Fibroblast of skin of right biceps (primary cell): Measurements from ENCODE around the gene PITPNC1.
"Not testable (repeated sequence)": the region's sequence is repeated elsewhere in the genome, so short reads cannot be mapped to it uniquely, and the experiment has no call there.

Experiments used
- DNase-seq: peaks from one replicate; pipeline ENCODE4 v3.0.0-alpha.2; 2013

Gene PITPNC1

GRCh38 chr17:67401598-67402504, 24.8 kb downstream of the PITPNC1 start:
- DNase-seq: no peak

GRCh38 chr17:67403065-67403464, 26.0 kb downstream of the PITPNC1 start:
- no peak for DNase-seq

GRCh38 chr17:67403483-67403882, 26.4 kb downstream of the PITPNC1 start:
- no peak for DNase-seq

- DNase-seq: not testable (repeated sequence)
Measured at GRCh38 chr17:67408455-67408830, 31.4 kb downstream of the PITPNC1 start.

GRCh38 chr17:67411397-67411796, 34.3 kb downstream of the PITPNC1 start:
- no peak for DNase-seq

GRCh38 chr17:67412032-67412431, 35.0 kb downstream of the PITPNC1 start:
- DNase-seq: no peak

- no peak for DNase-seq
Measured at GRCh38 chr17:67412941-67413340, 35.9 kb downstream of the PITPNC1 start.

- no peak for DNase-seq
Measured at GRCh38 chr17:67413388-67413787, 36.3 kb downstream of the PITPNC1 start.

GRCh38 chr17:67414130-67414529, 37.0 kb downstream of the PITPNC1 start:
- no peak for DNase-seq

GRCh38 chr17:67414559-67414958, 37.5 kb downstream of the PITPNC1 start:
- no peak for DNase-seq

GRCh38 chr17:67415291-67415690, 38.2 kb downstream of the PITPNC1 start:
- no peak for DNase-seq

- no peak for DNase-seq
Measured at GRCh38 chr17:67417507-67417906, 40.4 kb downstream of the PITPNC1 start.

GRCh38 chr17:67420994-67421393, 43.9 kb downstream of the PITPNC1 start:
- no peak for DNase-seq

- peak; percentile 90 for DNase-seq
Measured at GRCh38 chr17:67421869-67422273, 44.8 kb downstream of the PITPNC1 start.

GRCh38 chr17:67422296-67422695, 45.2 kb downstream of the PITPNC1 start:
- not testable (repeated sequence) for DNase-seq

GRCh38 chr17:67422897-67423296, 45.8 kb downstream of the PITPNC1 start:
- peak; percentile 22 for DNase-seq

- no peak for DNase-seq
Measured at GRCh38 chr17:67425571-67426160, 48.6 kb downstream of the PITPNC1 start.

GRCh38 chr17:67427424-67427823, 50.3 kb downstream of the PITPNC1 start:
- no peak for DNase-seq

- DNase-seq: not testable (repeated sequence)
Measured at GRCh38 chr17:67430515-67430914, 53.4 kb downstream of the PITPNC1 start.

GRCh38 chr17:67431249-67432015, 54.4 kb downstream of the PITPNC1 start:
- DNase-seq: peak; percentile 89

- no peak for DNase-seq
Measured at GRCh38 chr17:67433248-67433924, 56.3 kb downstream of the PITPNC1 start.

- no peak for DNase-seq
Measured at GRCh38 chr17:67434061-67434525, 57.0 kb downstream of the PITPNC1 start.

- no peak for DNase-seq
Measured at GRCh38 chr17:67435122-67435521, 58.0 kb downstream of the PITPNC1 start.
